A549 (cell line): Measurements from ENCODE around the gene LMAN1L.

ENCODE experiments used
- CTCF ChIP-seq: fragments of >200 bp; sonication (Bioruptor Twin); formaldehyde crosslinking; IDR thresholded peaks from 3 replicates; pipeline ENCODE4 v1.5.1; 2016
- JUNB ChIP-seq: fragments of >200 bp; sonication (Bioruptor Twin); formaldehyde crosslinking; IDR thresholded peaks from 2 replicates; pipeline ENCODE4 v1.6.1; 2016
- MAX ChIP-seq: IDR thresholded peaks from 2 replicates; pipeline ENCODE4 v1.6.1; 2012
- POLR2A ChIP-seq: IDR thresholded peaks from 2 replicates; pipeline ENCODE4 v1.6.1; 2012; ENCODE audit warnings: mild to moderate bottlenecking, low read length
- RARB ChIP-seq: fragments of 250-450 bp; sonication (Bioruptor Pico); IDR thresholded peaks from 2 replicates; pipeline ENCODE4 v1.8.0; 2021; ENCODE audit warnings: mild to moderate bottlenecking, moderate library complexity
- TF ChIP-seq, protein P1 (sequence below): fragments of 450-650 bp; IDR thresholded peaks from 2 replicates; pipeline ENCODE4 v1.6.1; 2014; ENCODE audit warnings: antibody characterized with exemption

DNA sequence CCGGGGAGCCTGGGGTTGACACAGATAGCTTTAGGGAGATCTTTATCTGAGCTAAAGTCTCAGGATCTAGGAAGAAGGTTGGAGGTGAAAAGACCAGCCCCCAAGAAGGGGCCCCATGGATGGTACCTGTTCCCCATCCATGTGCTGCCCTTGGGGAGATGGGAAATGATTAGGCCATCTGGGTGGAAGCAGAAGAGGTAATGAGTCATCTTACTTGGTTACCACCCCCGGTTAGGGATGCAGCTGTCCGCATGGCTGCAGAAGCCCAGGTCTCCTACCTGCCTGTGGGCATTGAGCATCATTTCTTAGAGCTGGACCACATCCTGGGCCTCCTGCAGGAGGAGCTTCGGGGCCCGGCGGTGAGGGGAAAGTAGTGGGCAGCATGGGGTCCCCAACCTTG lies 10.7 kb downstream of the LMAN1L start:
- TF ChIP-seq JUNB = no peak
- TF ChIP-seq CTCF = no peak
- no peak for TF ChIP-seq POLR2A
- TF ChIP-seq MAX = no peak
- TF ChIP-seq RARB (CRISPR knock-in tag) = no peak
- TF ChIP-seq, protein P1, sequence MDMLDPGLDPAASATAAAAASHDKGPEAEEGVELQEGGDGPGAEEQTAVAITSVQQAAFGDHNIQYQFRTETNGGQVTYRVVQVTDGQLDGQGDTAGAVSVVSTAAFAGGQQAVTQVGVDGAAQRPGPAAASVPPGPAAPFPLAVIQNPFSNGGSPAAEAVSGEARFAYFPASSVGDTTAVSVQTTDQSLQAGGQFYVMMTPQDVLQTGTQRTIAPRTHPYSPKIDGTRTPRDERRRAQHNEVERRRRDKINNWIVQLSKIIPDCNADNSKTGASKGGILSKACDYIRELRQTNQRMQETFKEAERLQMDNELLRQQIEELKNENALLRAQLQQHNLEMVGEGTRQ = no peak
